Erythroblast (primary cell): ENCODE data around the gene ZKSCAN7.

Experiments
- GATA1 ChIP-seq: IDR thresholded peaks from 2 replicates; pipeline ENCODE4 v1.6.1; 2011; ENCODE audit warnings: low read depth, mild to moderate bottlenecking, control low read depth, low read length, moderate library complexity
- POLR2A ChIP-seq: IDR thresholded peaks from 2 replicates; pipeline ENCODE4 v1.6.1; 2011; ENCODE audit warnings: mild to moderate bottlenecking, low read length

DNA sequence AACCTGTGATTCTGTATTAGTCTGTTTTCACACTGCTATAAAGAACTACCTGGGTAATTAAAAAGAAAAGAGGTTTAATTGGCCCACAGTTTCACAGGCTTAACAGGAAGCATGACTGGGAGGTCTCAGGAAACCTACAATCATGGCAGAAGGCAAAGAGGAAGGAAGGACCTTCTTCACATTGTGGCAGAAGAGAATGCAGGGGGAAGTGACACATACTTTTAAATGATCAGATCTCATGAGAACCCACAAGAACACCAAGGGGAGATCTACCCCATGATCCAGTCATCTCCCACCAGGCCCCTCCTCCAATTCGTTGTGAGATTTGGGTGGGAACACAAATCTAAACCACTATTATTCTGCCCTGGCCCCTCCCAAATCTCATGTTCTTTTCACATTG, 6.1 kb downstream of the ZKSCAN7 start:
- TF ChIP-seq POLR2A (no peak), GATA1 (no peak)
